LNCaP clone FGC (cell line): ENCODE measurements around the gene TPRG1L.

Experiments
- DNase-seq: peaks from one replicate; pipeline ENCODE4 v3.0.0-alpha.2; 2011; ENCODE audit warnings: low read depth
- H3K4me3 ChIP-seq: 2 replicates; pipeline ENCODE4 v1.5.1; 2011; ENCODE audit warnings: mild to moderate bottlenecking, low read depth, low read length, control low read depth
- TF ChIP-seq, protein P1 (sequence below): IDR thresholded peaks from 2 replicates; pipeline ENCODE4 v1.5.1; 2012; ENCODE audit warnings: mild to moderate bottlenecking; ENCODE audit not compliant: control insufficient read depth, insufficient read depth; ENCODE audit errors: extremely low read depth

TPRG1L gene

DNA sequence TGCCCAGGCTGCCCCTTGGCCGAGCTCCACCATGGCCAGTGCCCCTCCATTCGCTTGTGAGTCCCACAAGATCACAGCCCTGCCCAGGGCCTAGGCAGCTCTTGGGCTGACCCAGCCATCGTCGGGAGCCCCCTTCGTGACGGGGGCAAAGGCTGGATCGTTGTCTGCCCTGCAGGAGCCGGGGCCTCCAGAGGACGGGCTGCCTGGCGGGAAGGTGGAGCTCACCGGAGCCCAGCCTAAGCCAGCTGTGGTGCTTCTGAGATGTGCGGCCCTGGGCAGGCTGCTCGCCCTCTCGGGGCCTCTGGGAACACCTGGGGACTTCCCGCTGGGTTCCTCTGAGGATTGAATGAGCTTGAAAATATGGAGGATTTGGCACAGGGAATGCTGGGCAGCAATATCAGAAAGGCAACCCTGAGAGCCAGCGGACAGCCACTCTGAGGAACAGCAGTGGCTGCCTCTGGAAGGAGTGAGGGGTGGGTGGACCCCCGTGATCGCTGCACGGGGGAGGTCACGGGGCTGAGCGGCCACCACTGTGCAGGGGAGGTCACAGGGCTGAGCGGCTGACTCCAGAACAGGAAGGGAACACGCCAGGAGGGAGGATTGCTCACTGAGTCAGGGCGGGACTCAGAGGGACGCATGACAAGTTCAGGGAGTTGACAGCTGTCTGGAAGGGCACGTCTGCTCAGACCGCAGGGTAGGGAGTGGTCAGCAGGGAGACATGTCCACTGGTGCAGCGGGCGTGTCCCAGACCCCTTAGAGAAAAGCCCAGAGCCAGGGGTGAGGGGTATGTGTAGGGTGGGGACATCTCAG lies 46.8 kb downstream of the TPRG1L start:
- DNase-seq, result no peak
- TF ChIP-seq, protein P1, sequence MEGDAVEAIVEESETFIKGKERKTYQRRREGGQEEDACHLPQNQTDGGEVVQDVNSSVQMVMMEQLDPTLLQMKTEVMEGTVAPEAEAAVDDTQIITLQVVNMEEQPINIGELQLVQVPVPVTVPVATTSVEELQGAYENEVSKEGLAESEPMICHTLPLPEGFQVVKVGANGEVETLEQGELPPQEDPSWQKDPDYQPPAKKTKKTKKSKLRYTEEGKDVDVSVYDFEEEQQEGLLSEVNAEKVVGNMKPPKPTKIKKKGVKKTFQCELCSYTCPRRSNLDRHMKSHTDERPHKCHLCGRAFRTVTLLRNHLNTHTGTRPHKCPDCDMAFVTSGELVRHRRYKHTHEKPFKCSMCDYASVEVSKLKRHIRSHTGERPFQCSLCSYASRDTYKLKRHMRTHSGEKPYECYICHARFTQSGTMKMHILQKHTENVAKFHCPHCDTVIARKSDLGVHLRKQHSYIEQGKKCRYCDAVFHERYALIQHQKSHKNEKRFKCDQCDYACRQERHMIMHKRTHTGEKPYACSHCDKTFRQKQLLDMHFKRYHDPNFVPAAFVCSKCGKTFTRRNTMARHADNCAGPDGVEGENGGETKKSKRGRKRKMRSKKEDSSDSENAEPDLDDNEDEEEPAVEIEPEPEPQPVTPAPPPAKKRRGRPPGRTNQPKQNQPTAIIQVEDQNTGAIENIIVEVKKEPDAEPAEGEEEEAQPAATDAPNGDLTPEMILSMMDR, result no peak
- no peak overlapping the region for H3K4me3 ChIP-seq

DNA sequence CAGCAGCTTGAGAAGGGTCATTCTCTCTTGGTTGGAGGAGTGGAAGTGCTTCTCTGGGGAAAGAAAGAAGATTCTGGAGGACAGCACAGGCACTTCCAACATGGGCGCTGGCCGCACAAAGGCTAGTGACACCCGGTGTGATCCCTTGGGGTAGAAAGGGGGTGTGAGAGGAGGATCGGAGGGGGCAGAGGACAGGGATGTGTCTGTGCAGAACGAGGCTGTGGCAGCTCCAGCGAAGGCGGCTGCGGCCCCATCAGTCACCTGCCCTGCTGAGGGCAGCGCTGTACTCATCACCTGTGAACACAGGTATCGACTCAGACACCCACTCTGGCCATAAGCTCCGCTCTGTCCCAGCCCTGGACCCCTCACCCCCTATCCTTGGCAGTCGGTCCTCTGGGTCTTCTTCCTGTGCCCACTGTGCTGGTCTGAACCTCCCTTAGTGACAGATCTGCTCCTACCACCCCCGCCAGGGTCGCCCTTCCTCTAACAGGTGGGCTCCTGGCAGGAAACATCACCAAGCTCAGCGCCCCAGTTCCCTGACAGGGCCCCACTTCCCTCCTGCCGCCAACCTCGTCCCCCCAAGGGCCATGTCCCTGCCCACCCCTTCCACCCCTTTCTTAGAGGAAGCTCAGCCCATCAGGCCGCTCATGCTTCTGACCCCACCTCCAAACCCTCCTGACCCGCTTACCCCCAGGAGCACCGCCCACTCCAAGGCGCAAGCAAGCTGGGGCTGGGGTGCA lies 47.6 kb downstream of the TPRG1L start:
- H3K4me3 ChIP-seq, result no peak overlapping the region
- TF ChIP-seq, protein P1, result no peak
- no peak for DNase-seq

DNA sequence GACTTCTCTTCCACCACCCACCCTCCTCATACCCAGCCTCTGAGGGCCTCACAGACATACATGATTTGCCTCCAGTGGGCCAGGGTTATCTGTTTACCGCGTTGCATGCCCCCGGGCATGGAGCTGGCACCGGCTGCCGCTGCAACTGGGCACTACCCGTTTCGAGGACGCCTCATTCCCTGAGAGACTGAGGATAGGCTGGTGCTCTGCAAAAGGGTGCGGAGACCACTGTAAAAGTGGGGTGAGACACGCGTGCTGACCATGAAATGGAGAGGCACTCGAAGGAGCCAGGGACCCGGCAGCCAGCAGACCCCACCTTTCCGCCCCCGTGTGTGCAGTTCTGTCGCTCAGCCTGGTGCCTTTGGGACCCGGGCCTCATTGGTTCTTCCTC lies 48.2 kb downstream of the TPRG1L start:
- TF ChIP-seq, protein P1, result no peak
- H3K4me3 ChIP-seq, result no peak overlapping the region
- no peak for DNase-seq

DNA sequence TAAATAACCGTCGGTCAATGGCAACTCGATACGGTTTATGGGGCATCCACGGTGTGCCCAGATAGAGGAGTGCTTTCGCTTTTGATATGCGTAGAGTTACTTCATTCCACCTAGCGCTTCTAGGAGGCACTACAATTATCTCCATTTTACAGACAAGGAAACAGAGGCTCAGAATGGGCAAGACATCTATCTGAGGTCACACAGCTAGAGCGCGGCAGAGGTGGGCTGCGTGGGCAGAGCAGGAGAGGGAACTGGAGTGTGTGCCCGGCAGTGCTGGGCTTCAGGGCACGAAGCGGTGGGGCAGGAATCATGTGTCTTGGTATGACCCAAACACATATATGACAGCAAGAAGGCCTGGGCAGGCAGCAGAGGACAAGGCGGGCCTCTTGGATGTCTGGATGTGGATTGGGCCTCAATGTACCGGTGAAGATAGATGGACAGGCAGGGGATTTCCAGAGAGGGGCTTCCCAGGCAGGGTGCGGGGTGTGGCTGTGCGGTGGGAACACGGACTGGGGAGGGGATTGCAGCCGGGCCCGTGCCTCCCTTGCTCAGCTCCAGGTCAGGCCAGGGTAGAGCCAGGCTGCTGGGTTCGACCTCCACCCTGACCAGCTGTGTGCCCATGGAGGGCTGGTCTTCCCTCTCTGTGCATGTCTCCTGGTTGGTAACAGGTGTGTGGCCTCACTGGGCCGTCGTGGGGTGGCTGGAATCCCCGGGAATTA lies 48.7 kb downstream of the TPRG1L start:
- DNase-seq, result no peak
- H3K4me3 ChIP-seq, result no peak overlapping the region
- TF ChIP-seq, protein P1, result no peak

DNA sequence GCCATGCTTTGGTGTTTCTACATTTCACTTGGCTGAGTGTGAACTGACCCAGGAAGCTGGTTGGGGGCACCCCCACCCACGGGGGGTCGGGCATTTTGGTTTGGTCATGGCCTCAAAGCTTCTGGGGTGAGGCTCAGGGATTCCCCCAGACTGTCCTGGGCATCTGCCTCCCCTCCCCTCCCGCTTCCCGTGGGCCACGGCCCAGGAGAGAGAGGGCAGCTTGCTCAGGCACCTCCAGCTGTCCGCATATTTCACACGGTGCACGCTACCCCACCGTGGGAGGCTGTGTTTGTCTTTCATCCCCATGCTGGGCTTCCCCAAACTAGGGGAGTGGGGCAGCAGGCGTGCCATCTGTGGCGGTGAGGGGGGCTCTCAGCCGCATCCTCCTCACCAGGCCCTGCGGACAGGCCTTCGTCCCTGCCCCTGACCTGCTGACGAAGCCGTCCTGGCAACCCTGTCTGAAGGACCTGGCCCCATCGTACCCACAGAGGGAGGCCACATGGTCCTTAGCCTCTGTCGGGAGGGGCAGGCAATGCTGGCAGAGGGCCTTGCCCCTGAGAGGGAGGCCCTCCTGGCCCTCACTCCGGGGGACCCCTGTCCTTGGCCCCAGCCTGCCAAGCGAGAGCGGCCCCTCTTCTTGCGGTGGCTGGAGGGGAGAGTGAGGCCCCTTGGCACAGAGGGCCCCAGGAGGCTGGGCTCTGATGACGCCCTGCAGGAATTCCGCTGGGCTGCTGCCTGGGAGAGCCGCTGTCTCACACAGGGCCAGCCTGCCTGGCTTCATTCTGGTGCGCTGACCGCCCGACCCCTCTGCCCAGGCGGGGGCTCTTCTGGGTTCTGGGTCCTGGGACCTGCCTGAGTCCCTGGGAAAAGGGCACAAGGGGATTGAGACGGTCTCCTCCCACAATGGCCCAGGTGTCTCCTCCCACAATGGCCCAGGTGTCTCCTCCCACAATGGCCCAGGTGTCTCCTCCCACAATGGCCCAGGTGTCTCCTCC lies 49.6 kb downstream of the TPRG1L start:
- TF ChIP-seq, protein P1, result no peak
- no peak for DNase-seq
- H3K4me3 ChIP-seq, result peak overlapping the region; percentile 34

DNA sequence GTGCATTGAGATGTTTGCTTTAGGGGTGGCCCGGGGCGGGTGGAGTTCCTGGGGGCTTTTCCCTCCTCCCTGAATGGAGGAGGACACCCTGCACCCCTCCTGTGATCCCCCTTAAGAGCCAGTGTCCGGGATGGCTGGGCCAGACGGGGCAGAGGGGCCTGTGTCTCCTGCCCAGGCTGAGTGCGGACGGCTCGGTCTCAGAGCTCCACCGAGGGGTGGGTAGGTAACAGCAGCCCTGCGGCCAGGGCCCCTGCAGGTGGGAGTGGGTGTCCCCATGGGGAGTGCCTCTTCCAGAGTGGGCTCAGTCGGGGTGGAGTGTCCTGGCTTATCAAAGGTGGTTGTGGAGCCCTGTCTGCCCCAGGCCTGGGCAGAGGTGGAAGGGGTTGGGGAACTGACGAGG lies 50.6 kb downstream of the TPRG1L start:
- H3K4me3 ChIP-seq, result peak overlapping the region; percentile 63
- TF ChIP-seq, protein P1, result no peak
- DNase-seq, result no peak
